Measurements from ENCODE around the gene FBXO3. TPM values are rescaled to one million over a fixed set of nuclear protein-coding genes. Genes with fewer than 3 reads are reported as not detected.
"Not testable (repeated sequence)": the region's sequence is repeated elsewhere in the genome, so short reads cannot be mapped to it uniquely, and the experiment has no call there.

The FBXO3 gene
- total RNA-seq, 1 experiment from 2014 or later = 25.5 TPM

GRCh38 chr11:33733980-33734379, 40.3 kb downstream of the FBXO3 start:
- DNase-seq (ENCODE audit: low spot score) = peak; percentile 35

DNA sequence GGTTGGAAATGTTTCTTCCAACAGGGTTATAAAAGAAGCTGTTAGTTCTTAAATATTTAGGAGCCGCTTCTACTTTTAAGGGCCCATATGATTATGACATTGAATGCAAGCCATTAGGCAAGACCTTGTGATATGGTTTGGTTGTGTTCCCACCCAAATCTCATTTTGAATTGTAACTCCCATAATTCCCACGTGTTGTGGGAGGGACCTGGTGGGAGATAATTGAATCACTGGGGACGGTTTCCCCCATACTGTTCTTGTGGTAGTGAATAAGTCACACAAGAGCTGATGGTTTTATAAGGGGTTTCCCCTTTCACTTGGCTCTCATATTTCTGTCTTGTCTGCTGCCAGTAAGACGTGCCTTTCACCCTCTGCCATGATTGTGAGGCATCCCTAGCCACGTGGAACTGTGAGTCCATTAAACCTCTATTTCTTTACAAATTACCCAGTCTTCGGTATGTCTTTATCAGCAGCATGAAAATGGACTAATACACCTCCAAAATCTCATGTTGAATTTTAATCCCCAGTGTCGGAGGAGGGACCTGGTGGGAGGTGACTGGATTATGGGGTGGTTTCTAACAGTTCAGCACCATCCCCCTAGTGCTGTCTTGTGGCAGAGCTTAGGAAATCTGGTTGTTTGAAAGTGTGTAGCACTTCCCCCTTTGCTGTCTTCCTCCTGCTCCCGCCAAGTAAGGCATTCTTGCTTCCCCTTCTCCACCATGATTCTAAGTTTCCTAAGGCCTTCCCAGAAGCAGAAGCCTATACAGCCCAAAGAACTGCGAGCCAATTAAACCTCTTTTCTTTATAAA, 42.4 kb downstream of the FBXO3 start:
- DNase-seq (ENCODE audit: low spot score) = no peak

More at GRCh38 chr11:33733980-33734379, 40.3 kb downstream of the FBXO3 start:
- in situ Hi-C loops (cut with HindIII; ENCODE audit: low sequenced_read_pairs) = no loop called here

GRCh38 chr11:33730716-33731115, 43.6 kb downstream of the FBXO3 start:
- in situ Hi-C loops (cut with HindIII; ENCODE audit: low sequenced_read_pairs) = no loop called here
- DNase-seq (ENCODE audit: low spot score) = no peak

More for the DNA sequence above, 42.4 kb downstream of the FBXO3 start:
- in situ Hi-C loops (cut with HindIII; ENCODE audit: low sequenced_read_pairs) = no loop called here

DNA sequence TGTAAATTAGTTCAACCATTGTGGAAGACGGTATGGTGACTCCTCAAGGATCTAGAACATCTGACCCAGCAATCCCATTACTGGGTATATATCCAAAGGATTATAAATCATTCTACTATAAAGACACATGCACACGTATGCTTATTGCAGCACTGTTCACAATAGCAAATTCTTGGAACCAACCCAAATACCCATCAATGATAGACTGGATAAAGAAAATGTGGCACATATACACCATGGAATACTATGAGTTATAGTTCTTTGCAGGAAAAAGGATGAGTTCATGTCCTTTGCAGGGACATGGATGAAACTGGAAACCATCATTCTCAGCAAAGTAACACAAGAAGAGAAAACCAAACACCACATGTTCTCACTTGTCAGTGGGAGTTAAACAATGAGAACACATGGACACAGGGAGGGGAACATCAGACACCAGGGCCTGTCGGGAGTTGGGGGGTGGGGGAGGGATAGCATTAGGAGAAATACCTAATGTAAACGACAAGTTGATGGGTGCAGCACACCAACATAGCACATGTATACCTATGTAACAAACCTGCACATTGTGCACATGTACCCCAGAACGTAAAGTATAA, 45.2 kb downstream of the FBXO3 start:
- in situ Hi-C loops (cut with HindIII; ENCODE audit: low sequenced_read_pairs); DNase-seq (ENCODE audit: low spot score): not testable (repeated sequence)

DNA sequence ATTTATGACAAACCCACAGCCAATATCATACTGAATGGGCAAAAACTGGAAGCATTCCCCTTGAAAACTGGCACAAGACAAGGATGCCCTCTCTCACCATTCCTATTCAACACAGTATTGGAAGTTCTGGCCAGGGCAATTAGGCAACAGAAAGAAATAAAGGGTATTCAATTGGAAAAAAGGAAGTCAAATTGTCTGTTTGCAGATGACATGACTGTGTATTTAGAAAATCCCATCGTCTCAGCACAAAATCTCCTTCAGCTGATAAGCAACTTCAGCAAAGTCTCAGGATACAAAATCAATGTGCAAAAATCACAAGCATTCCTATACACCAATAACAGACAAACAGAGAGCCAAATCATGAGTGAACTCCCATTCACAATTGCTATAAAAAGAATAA, 46.8 kb downstream of the FBXO3 start:
- DNase-seq (ENCODE audit: low spot score); in situ Hi-C loops (cut with HindIII; ENCODE audit: low sequenced_read_pairs): not testable (repeated sequence)

GRCh38 chr11:33725496-33725895, 48.8 kb downstream of the FBXO3 start:
- in situ Hi-C loops (cut with HindIII; ENCODE audit: low sequenced_read_pairs) = no loop called here
- no peak for DNase-seq (ENCODE audit: low spot score)

- DNase-seq (ENCODE audit: low spot score) = peak; percentile 55
- in situ Hi-C loops (cut with HindIII; ENCODE audit: low sequenced_read_pairs) = no loop called here
Measured at GRCh38 chr11:33724644-33725035, 49.7 kb downstream of the FBXO3 start.

DNA sequence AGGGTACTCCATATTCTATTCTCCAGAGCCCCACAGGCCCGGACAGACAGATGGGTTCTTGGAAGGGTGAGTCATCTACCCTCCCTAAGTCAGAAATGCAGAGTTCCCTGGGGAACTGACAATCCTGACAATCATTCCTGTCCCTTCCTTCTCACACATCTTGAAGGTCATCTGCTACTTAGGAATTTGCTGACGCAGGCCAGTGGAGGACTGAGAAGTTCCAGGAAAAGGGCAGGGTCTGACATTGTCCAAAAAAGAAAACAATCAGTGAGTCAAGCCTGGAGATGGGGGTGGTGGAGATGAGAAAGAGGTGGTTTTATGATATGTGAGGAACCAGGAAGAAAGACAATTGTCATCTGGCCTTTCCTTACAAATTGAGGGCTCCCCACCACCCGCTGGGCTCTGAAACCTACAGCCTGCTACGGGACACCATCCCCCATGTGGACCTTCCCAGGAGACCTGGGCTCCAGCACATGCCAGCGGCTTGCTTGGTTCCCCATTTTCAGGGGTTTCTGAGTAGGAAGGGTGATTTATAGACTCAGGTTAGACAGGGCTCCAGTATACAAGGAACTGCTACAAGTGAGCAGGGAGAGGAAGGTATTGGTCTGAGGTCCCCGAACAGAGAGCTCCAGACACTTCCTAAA, 51.0 kb downstream of the FBXO3 start:
- in situ Hi-C loops (cut with HindIII; ENCODE audit: low sequenced_read_pairs) = no loop called here
- DNase-seq (ENCODE audit: low spot score) = no peak

DNA sequence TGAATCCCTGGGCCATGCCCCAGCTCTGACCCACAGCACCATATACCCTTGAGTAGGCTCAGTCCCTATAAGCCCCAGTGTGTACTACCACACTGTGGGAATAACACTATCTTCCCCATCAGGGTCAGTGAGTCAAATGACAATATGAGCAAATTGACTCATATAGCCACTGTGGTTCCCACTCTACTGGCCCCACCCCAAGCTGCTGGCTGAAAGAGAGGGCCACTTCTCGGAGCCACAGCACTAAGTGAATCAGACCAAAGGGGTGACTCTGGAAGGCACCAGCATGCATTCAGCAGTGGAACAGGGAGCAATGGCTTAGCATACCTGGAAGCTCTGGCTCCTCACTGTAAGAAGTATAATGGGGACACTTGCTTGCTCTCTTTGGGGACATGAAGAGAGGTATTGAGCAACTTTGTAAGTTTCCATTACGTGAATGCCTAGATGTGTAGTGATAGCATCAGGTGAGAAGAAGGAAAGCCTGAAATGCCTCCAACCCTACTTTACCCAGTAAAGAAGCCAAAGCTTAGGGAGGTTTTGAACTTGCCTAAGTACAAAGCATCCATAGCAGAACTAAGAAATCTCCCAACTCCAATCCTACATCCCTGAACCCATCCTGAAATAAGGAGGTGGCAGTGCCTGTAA, 51.6 kb downstream of the FBXO3 start:
- DNase-seq (ENCODE audit: low spot score) = no peak

DNA sequence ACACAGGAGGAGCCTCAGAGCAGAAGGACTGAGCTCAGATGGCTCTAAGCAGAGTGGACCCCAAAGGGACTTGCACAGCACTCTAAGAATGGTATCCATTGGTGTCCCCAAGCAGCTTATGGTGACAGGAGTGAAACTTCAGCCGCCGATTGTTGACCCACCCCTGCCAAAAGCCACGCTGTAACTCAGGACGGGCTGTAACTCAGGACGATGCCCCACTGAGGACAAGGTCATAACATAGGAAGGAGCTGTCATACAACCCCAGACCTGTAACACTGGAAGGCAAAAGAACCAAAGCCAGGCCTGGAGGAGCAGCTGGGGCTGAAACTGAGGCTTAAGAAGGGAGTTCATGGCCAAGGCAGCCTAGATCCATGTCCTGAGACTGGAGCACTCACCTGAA, 52.3 kb downstream of the FBXO3 start:
- in situ Hi-C loops (cut with HindIII; ENCODE audit: low sequenced_read_pairs) = no loop called here
- no peak for DNase-seq (ENCODE audit: low spot score)

More for the DNA sequence above, 51.6 kb downstream of the FBXO3 start:
- in situ Hi-C loops (cut with HindIII; ENCODE audit: low sequenced_read_pairs) = no loop called here

GRCh38 chr11:33721426-33721825, 52.9 kb downstream of the FBXO3 start:
- in situ Hi-C loops (cut with HindIII; ENCODE audit: low sequenced_read_pairs) = no loop called here
- DNase-seq (ENCODE audit: low spot score) = peak; percentile 88

GRCh38 chr11:33719587-33719986, 54.7 kb downstream of the FBXO3 start:
- no peak for DNase-seq (ENCODE audit: low spot score)
- in situ Hi-C loops (cut with HindIII; ENCODE audit: low sequenced_read_pairs) = no loop called here

DNA sequence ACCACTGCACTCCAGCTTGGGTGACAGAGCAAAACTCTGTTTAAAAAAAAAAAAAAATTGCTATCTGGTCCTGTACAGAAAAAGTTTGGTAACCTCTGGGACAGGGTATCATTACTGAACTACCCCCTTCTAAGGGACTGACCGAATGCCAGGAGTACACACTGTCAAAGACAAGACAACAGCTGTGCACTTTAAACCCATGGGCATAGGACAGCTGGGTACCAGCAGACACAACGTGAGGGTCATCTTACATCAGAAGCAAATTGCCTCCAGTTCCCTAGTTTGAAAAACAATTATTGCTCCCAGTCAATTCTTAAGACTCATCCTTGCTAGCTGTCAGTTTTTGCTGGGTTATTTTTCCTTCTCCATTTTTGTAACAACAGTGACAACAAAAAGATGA, 55.9 kb downstream of the FBXO3 start:
- DNase-seq (ENCODE audit: low spot score) = no peak
- in situ Hi-C loops (cut with HindIII; ENCODE audit: low sequenced_read_pairs) = no loop called here

DNA sequence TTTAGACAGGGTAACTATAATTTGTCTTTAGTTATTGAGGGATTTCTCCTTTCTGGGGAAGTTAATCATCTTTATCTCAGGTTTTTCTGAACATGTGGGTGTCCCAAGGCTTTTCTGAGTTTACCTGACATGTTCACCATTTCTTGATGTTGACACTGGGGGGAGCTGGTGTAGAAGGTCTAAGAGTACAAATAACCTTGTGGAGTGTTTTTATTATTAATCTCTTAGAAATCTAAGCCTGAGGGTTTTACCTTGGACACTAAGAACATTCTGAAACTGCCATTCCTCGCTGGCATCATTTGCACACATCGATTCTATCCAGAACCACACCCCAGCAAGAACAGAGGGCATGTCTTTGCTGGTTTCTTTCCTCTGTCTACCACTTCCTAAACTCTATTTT, 58.1 kb downstream of the FBXO3 start:
- in situ Hi-C loops (cut with HindIII; ENCODE audit: low sequenced_read_pairs) = no loop called here
- peak; percentile 51 for DNase-seq (ENCODE audit: low spot score)

DNA sequence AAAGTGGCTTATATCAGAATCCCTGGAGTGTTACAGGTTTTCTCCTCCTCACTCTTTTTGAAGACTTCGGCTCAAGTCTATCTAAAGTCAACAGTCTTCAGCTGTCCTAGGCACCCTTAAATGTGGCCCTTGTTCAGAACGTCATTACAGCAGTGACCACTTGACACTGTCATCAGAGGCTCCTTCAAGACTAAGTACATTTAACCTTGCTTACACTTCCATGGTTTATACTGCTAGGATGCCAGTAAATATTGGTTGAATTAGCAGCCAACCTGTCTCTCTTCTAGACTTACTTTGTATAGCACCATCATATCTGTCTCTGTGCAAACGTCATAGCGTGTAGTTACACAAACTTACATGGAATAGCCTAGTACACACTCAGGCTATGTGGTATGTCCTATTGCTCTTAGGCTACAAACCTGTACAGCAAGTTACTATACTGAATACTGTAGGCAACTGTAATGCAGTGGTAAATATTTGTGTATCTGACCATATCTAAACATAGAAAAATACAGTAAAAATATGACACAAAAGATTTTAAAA, 60.4 kb downstream of the FBXO3 start:
- DNase-seq (ENCODE audit: low spot score) = no peak
- in situ Hi-C loops (cut with HindIII; ENCODE audit: low sequenced_read_pairs) = no loop called here

DNA sequence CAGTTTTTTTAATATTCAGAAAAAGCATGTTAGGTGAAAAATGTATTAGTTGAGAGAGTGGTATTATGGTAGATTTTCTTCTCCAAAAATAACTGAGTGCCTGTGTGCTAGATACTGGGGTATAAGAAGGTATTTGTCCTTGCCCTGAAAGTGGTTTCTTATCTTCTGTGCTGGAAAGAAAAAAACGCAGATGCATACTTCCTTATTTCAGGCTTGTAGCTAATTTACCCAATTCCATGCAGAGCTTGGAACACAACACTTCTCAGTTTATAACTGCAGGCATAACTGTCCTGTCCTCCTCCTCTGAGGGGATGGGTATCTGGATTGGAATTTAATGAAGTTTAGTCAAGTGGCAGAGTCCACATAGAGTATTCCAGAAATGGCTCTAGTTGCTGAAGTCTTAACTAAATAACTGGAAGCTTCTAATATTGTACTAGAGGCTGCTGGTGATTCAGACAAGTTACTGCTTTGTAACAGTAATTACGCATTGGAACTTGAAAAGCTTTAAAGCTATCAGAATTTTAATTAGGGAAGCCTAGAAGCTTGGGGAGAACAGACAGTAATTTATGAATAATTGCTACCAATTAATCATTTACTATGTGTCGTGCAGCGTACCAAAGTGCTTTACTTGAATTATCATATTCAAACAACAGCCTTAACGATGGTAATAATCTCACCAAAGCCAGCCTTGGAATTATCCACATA, 61.0 kb downstream of the FBXO3 start:
- DNase-seq (ENCODE audit: low spot score) = no peak
- in situ Hi-C loops (cut with HindIII; ENCODE audit: low sequenced_read_pairs) = no loop called here

DNA sequence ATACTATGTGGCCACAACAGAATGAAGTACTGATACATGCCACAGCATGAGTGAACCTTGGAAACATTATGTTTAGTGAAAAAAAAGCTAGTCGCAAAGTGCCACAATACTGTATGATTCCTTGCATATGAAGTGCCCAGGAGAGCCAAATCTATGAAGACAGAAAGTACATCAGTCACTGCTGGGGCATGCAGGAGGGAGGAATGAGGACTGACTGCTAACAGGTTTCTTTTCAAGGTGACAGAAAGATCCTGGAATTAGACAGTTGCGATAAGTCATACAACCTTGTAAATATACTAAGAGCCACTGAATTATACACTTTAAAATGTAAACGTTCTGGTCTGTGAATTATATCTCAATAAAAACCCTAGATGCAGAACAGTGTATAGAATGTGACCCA, 61.9 kb downstream of the FBXO3 start:
- DNase-seq (ENCODE audit: low spot score) = no peak
- in situ Hi-C loops (cut with HindIII; ENCODE audit: low sequenced_read_pairs) = no loop called here

DNA sequence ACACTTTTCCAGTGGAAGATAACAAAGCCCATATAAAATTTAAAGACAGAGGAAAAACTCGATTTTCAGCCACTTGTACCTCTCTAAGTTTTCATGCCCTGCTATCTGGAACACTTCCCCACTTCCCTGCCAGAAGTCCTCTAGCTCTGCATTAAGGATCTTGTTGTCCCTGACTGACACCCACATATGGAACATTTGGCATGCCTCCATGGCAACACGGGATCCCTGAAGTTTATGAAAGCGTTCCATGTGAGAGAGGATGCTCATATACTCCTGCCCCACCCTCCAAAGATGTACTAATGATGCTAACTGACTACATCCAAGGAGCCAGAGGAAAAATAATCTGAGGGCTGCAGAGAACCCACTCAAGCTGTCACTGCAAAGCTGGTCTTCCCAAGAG, 64.9 kb downstream of the FBXO3 start:
- in situ Hi-C loops (cut with HindIII; ENCODE audit: low sequenced_read_pairs) = no loop called here
- DNase-seq (ENCODE audit: low spot score) = peak; percentile 64

DNA sequence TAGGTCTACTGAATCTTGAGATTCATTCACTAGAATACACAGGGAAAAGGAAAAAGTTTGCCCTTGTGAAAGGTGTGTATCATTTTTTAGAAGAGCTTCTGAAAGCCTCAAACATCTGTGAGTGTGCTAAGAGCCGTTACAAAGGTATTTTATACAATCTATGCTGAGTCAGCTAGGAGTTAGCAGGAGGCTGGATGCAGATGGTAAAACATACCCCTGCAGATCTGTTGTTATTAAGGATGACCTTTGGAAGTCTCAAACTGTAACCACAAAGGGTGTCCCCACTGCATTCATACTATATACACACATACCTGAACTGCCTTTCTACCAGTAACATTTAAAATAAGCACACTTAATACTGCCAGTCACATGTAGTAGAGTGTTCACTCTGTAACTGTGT, 65.3 kb downstream of the FBXO3 start:
- no peak for DNase-seq (ENCODE audit: low spot score)
- in situ Hi-C loops (cut with HindIII; ENCODE audit: low sequenced_read_pairs) = no loop called here
